Measurements from ENCODE around the gene NDUFB6. TPM values are rescaled to one million over a fixed set of nuclear protein-coding genes. Genes with fewer than 3 reads are reported as not detected.

Gene NDUFB6
- total and polyA plus RNA-seq, 2 of the 4 experiments (the other 2 are of a cell fraction): 24.2 to 51.0 TPM

DNA sequence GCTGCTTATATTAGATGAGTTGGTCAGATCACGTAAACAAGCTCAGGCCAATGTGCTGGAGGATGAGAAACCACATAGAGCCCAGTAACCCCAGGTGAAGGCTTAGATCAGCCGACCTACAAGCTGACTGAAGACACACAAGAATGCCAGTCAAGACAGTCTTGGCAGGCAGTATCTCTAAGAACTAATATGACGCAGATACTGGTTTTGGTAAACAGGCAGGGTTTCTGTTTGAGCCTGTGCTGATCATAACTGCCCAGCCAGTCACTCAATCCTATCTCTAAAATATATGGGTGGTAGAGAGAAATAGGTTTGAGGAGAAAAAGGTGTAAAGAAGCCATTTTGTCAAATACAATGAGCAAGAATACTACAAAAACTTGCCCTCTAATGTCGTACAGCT lies 39.1 kb downstream of the NDUFB6 start:
- Histone ChIP-seq H4K91ac (ENCODE audit: insufficient read depth, low read depth, low read length) (no peak overlapping the region), H4K20me1 (ENCODE audit: insufficient read depth, low read length) (no peaks in the 10 kb centered on the region), H2BK120ac (ENCODE audit: low read depth, low read length) (no peak overlapping the region), H3K4me2 (ENCODE audit: low read depth, low read length) (no peak overlapping the region), H3K4me3 (ENCODE audit: insufficient read depth, low read depth, low read length) (no peak overlapping the region), H3K79me1 (ENCODE audit: low read depth in 1 of 2, low read length in 2 of 2) (peaks cover 7 to 15% of the 10 kb centered on the region in 2 experiments; a peak in 2 of 4 replicates), H2AK9ac (replicated peaks; ENCODE audit: low read depth, low read length, poor library complexity) (no peak overlapping the region), H3K36me3 (ENCODE audit: control insufficient read depth, insufficient read depth, low read length) (no peaks in the 10 kb centered on the region), H2BK20ac (ENCODE audit: low read depth, low read length) (no peak overlapping the region), H3K9me1 (ENCODE audit: insufficient read depth, low read length) (no peaks in the 10 kb centered on the region), H3K18ac (ENCODE audit: low read depth, low read length) (no peak overlapping the region), H2AK5ac (ENCODE audit: low read depth, low read length) (no peak overlapping the region), H3K9me3 (ENCODE audit: control insufficient read depth, insufficient read depth, low read length) (no peaks in the 10 kb centered on the region), H3K56ac (ENCODE audit: extremely low read depth, insufficient read depth, low read length) (no peak overlapping the region), H3K23ac (ENCODE audit: low read depth, low read length) (no peak overlapping the region), H4K5ac (ENCODE audit: low read depth, low read length) (no peak overlapping the region), H2BK15ac (ENCODE audit: low read depth, low read length) (no peak overlapping the region), H3K9ac (ENCODE audit: low read depth, low read length) (no peak overlapping the region), H3K4me1 (ENCODE audit: control insufficient read depth, insufficient read depth, low read length) (no peaks in the 10 kb centered on the region), H4K8ac (ENCODE audit: low read depth in 2 of 2, low read length in 2 of 2) (no peak overlapping the region), H3K4ac (ENCODE audit: low read depth, low read length) (no peak overlapping the region), H3K27ac (ENCODE audit: insufficient read depth, low read length) (no peak overlapping the region), H2BK5ac (ENCODE audit: low read depth, low read length, poor library complexity, severe bottlenecking) (no peak overlapping the region), H3K14ac (replicated peaks; ENCODE audit: low read depth, low read length) (no peak overlapping the region), H3K27me3 (ENCODE audit: control insufficient read depth, insufficient read depth, low read length) (no peaks in the 10 kb centered on the region), H2AFZ (replicated peaks; ENCODE audit: low read length, poor library complexity) (no peak overlapping the region)
- TF ChIP-seq RFX5 (IDR thresholded peaks at IDR 0.05; ENCODE audit: low read depth, low read length) (no peak), CEBPB (IDR thresholded peaks at IDR 0.05; ENCODE audit: low read depth, low read length) (no peak), BHLHE40 (IDR thresholded peaks at IDR 0.05; ENCODE audit: low read depth, low read length) (no peak), POLR2A (IDR thresholded peaks at IDR 0.05; ENCODE audit: low read depth, low read length) (no peak), RAD21 (IDR thresholded peaks at IDR 0.05; ENCODE audit: low read length) (no peak), RCOR1 (IDR thresholded peaks at IDR 0.05; ENCODE audit: insufficient replicate concordance, low read length) (no peak), MAZ (IDR thresholded peaks at IDR 0.05; ENCODE audit: borderline replicate concordance, low read depth, low read length) (no peak), CHD1 (IDR thresholded peaks at IDR 0.05; ENCODE audit: low read depth, low read length) (no peak), MAFK (IDR thresholded peaks at IDR 0.05; ENCODE audit: low read depth, low read length) (no peak)
- TF ChIP-seq, protein P1, sequence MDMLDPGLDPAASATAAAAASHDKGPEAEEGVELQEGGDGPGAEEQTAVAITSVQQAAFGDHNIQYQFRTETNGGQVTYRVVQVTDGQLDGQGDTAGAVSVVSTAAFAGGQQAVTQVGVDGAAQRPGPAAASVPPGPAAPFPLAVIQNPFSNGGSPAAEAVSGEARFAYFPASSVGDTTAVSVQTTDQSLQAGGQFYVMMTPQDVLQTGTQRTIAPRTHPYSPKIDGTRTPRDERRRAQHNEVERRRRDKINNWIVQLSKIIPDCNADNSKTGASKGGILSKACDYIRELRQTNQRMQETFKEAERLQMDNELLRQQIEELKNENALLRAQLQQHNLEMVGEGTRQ (IDR thresholded peaks at IDR 0.05; ENCODE audit: low read depth, low read length): no peak
- TF ChIP-seq, protein P2, sequence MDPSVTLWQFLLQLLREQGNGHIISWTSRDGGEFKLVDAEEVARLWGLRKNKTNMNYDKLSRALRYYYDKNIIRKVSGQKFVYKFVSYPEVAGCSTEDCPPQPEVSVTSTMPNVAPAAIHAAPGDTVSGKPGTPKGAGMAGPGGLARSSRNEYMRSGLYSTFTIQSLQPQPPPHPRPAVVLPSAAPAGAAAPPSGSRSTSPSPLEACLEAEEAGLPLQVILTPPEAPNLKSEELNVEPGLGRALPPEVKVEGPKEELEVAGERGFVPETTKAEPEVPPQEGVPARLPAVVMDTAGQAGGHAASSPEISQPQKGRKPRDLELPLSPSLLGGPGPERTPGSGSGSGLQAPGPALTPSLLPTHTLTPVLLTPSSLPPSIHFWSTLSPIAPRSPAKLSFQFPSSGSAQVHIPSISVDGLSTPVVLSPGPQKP (IDR thresholded peaks at IDR 0.05; ENCODE audit: borderline replicate concordance, low read depth, low read length): no peak
- intact Hi-C loops (cut with micrococcal nuclease): no loop called here
- POLR2A ChIA-PET (ENCODE audit: unreplicated experiment): interaction anchor here (1.0 kb wide), 1 partner anchor 8 kb away, joined by 3 read pairs; the partner anchor contains the start of gene RIGI
- DNase-seq: no peak
- dilution Hi-C loops (cut with HindIII; ENCODE audit: low sequenced_read_pairs, unreplicated experiment): no loop called here
- CTCF ChIA-PET: interaction anchor here (0.8 kb wide), 1 partner anchor 11 kb away, joined by 3 read pairs; no protein-coding TSS in a partner anchor
- ATAC-seq (ENCODE audit: low read depth): no peak
- in situ Hi-C loops (cut with MboI; ENCODE audit: low sequenced_read_pairs): no loop called here
- 80% methylated on average over 1 of the region's 4 CpGs; no CpG with 5 or more reads in 1 of the 2 experiments for WGBS, 2 experiments (ENCODE audit: extremely low coverage in 2 of 2, insufficient read length in 1 of 2)
- BruUV-seq (replicated peaks): no TSS peak

Measured in IMR-90 (cell line).